ENCODE data around the gene ZSCAN21.

Gene ZSCAN21

GRCh38 chr7:100063376-100063775 lies 13.8 kb downstream of the ZSCAN21 start:
- DNase-seq (ENCODE audit: low read depth) = no peak
- TF ChIP-seq, protein P1, sequence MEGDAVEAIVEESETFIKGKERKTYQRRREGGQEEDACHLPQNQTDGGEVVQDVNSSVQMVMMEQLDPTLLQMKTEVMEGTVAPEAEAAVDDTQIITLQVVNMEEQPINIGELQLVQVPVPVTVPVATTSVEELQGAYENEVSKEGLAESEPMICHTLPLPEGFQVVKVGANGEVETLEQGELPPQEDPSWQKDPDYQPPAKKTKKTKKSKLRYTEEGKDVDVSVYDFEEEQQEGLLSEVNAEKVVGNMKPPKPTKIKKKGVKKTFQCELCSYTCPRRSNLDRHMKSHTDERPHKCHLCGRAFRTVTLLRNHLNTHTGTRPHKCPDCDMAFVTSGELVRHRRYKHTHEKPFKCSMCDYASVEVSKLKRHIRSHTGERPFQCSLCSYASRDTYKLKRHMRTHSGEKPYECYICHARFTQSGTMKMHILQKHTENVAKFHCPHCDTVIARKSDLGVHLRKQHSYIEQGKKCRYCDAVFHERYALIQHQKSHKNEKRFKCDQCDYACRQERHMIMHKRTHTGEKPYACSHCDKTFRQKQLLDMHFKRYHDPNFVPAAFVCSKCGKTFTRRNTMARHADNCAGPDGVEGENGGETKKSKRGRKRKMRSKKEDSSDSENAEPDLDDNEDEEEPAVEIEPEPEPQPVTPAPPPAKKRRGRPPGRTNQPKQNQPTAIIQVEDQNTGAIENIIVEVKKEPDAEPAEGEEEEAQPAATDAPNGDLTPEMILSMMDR (conservative IDR thresholded peaks at IDR 0.05; ENCODE audit: low read depth, low read length) = no peak
- no peak overlapping the region for H3K4me3 ChIP-seq (ENCODE audit: low read length)

- no peak overlapping the region for H3K4me3 ChIP-seq (ENCODE audit: low read length)
- TF ChIP-seq, protein P1 (conservative IDR thresholded peaks at IDR 0.05; ENCODE audit: low read depth, low read length) = no peak
- no peak for DNase-seq (ENCODE audit: low read depth)
These were observed 14.6 kb downstream of the ZSCAN21 start for GRCh38 chr7:100064162-100064561.

GRCh38 chr7:100065452-100066186 lies 16.0 kb downstream of the ZSCAN21 start:
- no peak overlapping the region for H3K4me3 ChIP-seq (ENCODE audit: low read length)
- TF ChIP-seq, protein P1 (conservative IDR thresholded peaks at IDR 0.05; ENCODE audit: low read depth, low read length) = no peak
- no peak for DNase-seq (ENCODE audit: low read depth)

DNA sequence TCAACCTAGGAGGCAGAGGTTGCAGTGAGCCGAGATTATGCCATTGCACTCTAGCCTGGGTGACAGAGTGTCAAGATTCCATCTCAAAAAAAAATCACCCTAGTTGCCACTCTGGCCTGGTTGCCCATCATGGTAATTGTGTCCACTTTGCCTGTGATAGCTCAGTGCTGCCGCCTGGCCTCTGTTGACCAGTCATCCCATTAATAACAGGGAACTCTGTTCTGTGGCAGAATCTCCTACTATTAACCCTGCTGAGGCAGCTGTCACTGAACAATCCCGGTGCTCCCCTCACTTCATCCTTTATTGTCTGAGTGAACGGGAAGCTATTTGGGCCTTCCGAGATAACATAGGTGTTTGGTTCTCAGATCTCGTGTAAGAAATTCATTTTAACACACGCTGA lies 17.4 kb downstream of the ZSCAN21 start:
- TF ChIP-seq, protein P1 (conservative IDR thresholded peaks at IDR 0.05; ENCODE audit: low read depth, low read length) = no peak
- H3K4me3 ChIP-seq (ENCODE audit: low read length) = no peak overlapping the region
- no peak for DNase-seq (ENCODE audit: low read depth)

DNA sequence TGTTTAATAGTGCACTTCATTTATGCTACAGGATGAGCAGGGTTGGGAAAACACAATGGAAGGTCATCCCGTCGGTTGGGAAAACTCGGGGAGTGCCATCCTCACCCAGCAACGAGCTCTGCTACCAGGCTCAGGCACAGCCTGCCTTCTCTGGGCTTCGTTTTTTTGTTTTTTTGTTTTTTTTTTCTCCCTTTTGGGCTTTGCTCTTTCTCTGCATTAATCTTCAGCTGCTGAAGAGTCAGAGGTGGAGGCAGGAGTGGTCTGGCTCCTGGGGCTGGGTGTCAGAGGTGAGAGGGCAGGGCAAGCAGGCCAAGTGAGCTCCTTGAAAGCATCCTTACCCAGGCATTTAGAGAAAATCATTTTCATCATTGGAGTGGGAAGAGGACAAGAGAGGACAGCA lies 20.4 kb downstream of the ZSCAN21 start:
- no peak overlapping the region for H3K4me3 ChIP-seq (ENCODE audit: low read length)
- TF ChIP-seq, protein P1 (conservative IDR thresholded peaks at IDR 0.05; ENCODE audit: low read depth, low read length) = no peak
- no peak for DNase-seq (ENCODE audit: low read depth)

GRCh38 chr7:100071018-100071723 lies 21.6 kb downstream of the ZSCAN21 start:
- no peak for DNase-seq (ENCODE audit: low read depth)
- H3K4me3 ChIP-seq (ENCODE audit: low read length) = no peak overlapping the region
- TF ChIP-seq, protein P1 (conservative IDR thresholded peaks at IDR 0.05; ENCODE audit: low read depth, low read length) = no peak

GRCh38 chr7:100072462-100072861 lies 22.9 kb downstream of the ZSCAN21 start:
- TF ChIP-seq, protein P1 (conservative IDR thresholded peaks at IDR 0.05; ENCODE audit: low read depth, low read length) = no peak
- no peak overlapping the region for H3K4me3 ChIP-seq (ENCODE audit: low read length)
- DNase-seq (ENCODE audit: low read depth) = no peak
